GM18951 (cell line): ENCODE data around the gene ABHD4.
A peak's percentile ranks its signal among the peaks of the same experiment; 100 is the strongest.

Source experiments
- POLR2A ChIP-seq: IDR thresholded peaks from 4 replicates; pipeline ENCODE4 v1.6.1; 2011; ENCODE audit warnings: mild to moderate bottlenecking; ENCODE audit not compliant: insufficient read length, insufficient read depth; ENCODE audit errors: extremely low read depth
- in situ Hi-C: fragments of 300-500 bp; cut with MboI; formaldehyde crosslinking; loops from one replicate; pipeline ENCODE4 v1.12.0; 2022; ENCODE audit warnings: low sequenced_read_pairs, mixed read lengths, inconsistent platforms; ENCODE audit not compliant: unreplicated experiment

Gene ABHD4

DNA sequence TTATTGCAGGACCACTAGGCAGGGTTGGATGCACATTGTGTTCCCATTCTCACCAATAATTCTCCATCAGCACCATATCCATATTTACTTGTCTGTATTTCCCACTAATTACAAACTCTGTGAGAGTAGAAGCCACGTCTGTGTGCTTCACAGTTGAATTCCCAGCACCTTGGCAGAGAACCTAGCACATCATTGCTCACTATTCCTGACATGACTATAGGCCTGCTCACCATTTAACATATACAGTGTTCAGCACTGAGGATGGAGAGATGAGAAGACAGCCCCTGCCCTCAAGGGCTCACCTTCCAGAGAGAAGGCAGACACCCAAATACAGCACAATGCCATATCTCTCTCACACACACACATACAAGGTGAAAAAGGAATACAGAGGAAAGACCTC, 14.1 kb upstream of the ABHD4 start:
- in situ Hi-C loops = loop anchor here (10.0 kb wide), 1 partner anchor 271 kb away; no protein-coding TSS in a partner anchor
- no peak for TF ChIP-seq POLR2A

DNA sequence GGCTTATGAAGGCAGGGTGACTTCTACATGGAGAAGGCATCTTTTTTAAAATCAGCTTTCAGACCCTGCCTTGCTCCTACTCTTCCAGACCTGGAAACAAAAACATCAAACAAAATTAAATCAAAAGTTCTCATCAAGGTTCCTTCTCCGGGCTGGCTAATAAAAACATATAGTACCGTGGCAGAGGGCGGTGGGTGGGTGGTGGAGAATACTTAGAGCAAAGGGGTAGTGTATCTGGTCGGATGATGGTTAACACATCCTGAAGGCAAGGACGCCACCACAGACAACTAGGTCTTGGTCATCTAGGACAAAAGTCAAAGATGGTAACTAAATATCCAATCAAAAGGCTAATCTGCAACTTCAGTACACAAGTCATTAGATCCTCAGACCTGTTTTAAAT, 10.9 kb upstream of the ABHD4 start:
- TF ChIP-seq POLR2A = no peak
- in situ Hi-C loops = loop anchor here (10.0 kb wide), 1 partner anchor 268 kb away; no protein-coding TSS in a partner anchor

GRCh38 chr14:22587677-22588422, 10.2 kb upstream of the ABHD4 start:
- in situ Hi-C loops = loop anchor here (10.0 kb wide), 1 partner anchor 267 kb away; no protein-coding TSS in a partner anchor

DNA sequence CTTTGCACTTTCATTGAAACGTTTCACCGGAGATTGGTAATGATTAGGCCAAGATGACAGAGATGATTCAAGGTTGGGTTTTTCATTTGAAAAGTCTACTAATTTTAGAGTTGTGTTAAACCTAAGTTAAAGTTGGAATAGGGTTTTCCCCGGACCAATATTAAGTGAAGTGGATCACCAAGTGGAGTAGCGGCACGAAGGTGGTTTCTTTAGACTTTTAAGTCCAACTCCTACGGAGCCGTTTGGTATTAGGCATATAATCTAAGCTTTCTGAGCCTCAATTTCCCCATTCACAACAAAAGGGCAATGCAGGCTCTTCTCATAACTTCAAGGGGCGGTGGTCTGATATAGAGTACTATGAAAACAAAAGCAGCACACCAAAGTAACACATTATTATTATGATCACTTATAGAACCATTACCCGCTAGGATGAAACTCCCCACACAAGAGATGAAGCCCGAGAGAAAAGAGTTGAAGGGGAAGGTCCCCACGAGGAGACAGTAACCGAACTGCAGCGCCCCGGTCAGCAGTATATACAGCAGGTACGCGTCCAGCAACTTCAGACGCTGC, 9.5 kb upstream of the ABHD4 start:
- no peak for TF ChIP-seq POLR2A
- in situ Hi-C loops = loop anchor here (10.0 kb wide), 1 partner anchor 266 kb away; no protein-coding TSS in a partner anchor

DNA sequence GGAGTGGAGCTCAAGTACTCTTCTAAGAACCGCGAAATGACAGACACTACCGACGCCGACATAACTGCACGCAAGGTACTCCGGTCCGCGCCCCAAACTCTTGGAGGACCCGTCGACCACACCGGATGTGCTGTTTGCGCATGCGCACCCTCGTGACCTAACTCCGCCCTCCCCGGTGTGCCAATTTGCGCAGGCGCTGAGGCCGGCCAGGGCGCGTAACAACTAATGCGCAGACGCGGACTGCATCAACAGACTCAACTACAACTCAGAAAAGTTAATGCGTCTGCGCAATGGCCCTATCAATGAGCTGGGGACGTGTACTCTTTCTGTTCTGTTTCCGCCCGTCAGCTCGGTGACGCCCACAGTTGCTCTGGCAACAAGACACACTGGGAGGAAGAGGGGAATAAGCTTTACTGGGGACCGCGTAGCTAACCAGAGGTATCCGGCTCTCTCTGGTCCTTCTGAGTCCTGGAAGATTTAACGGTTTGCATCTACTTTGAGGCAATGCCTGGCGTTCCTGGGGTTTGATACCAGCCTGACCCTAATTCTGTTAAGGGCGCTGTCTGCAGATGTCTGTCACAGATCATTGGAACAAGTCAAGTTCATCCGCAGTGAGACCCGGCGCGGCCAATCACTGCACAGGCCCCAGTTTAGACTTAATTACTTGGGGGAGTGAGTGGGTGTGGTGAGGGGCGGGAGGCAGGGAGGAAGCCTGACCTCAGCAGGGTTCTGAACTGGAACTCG, 8.8 kb upstream of the ABHD4 start, which contains the start of gene DAD1:
Gene DAD1 (minus strand): TSS at position 129 of the 744 bp plus-strand sequence. CDS start 67 bp downstream, at position 62.
- TF ChIP-seq POLR2A = peak; percentile 97
- in situ Hi-C loops = loop anchor here (10.0 kb wide), 1 partner anchor 266 kb away; no protein-coding TSS in a partner anchor

DNA sequence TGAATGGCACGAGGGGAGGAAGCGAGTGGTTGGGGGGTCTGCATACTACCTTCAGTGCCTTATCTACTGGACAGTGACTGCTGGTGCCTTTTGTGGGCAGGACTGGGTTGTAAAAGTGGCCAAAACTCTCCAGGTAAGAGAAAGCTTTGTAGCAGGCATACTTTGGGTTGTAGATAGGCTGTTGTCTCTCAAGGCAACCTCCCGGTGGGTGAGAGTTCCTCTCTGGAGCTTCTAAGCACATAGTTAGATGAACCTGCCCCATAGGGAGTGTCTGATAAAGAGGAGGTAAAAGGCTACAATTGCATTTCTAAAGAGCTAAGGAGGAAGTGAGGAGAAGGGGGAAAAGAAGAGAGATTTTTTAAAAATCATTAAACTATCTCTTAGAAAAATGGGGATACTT, 4.9 kb upstream of the ABHD4 start:
- in situ Hi-C loops = no loop called here
- no peak for TF ChIP-seq POLR2A

- in situ Hi-C loops = no loop called here
- no peak for TF ChIP-seq POLR2A
These were observed 4.5 kb upstream of the ABHD4 start for GRCh38 chr14:22593601-22594000.

- in situ Hi-C loops = no loop called here
- TF ChIP-seq POLR2A = no peak
These were observed 3.9 kb upstream of the ABHD4 start for GRCh38 chr14:22594156-22594716.

DNA sequence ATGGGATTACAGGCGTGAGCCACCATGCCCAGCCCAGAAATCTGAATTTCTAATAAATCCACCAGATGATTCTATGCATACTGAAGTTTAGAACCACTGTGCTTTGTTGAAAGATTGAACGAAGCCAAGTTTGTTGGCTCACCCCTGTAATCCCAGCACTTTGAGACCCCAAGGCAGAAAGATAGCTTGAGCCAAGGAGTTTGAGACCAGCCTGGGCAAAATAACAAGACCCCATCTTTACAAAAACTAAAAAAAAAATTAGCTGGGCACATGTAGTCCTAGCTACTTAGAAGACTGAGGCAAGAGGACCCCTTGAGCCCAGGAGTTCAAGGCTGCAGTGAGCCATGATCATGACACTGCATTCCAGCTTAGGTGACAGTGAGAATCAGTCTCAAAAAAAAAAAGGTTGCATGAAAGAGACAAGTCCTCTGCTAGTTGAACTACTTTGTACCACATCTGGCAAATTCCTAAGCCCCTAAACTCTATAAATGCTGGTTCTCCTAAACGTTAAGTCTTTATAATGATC, 1.7 kb upstream of the ABHD4 start:
- no peak for TF ChIP-seq POLR2A
- in situ Hi-C loops = no loop called here

GRCh38 chr14:22597265-22597664, 835 bp upstream of the ABHD4 start:
- in situ Hi-C loops = no loop called here
- TF ChIP-seq POLR2A = no peak

GRCh38 chr14:22597771-22598098, 365 bp upstream of the ABHD4 start:
- in situ Hi-C loops = no loop called here
- no peak for TF ChIP-seq POLR2A

- TF ChIP-seq POLR2A = no peak
- in situ Hi-C loops = no loop called here
These were observed 770 bp downstream of the ABHD4 start for GRCh38 chr14:22598896-22599244.

DNA sequence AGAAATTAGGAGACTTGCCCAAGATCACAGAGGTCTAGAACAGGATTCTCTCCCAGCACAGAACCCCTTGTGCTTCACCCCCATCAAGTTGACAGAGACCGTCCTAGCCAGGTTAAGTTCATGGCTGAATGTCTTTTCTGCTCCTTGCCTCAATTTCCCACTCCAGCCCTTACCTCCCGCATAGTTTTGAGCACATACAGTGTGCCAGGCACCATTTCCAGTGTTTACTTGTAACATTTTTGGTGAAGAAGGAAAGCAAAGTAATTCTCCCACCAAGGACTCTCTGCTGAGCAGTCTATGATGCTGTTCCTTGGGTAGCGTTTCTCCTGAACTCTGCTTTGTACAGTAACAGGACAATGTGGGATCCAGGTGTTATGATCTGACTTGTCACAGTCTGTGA, 1.2 kb downstream of the ABHD4 start:
- in situ Hi-C loops = no loop called here
- TF ChIP-seq POLR2A = no peak
